SK-N-SH (cell line): ENCODE data around the gene TAS1R3. TPM values are rescaled to one million over a fixed set of nuclear protein-coding genes. Genes with fewer than 3 reads are reported as not detected.
A peak's percentile ranks its signal among the peaks of the same experiment; 100 is the strongest.

Source experiments
- CTCF ChIA-PET: fragments of 300-600, 350-600 bp; formaldehyde crosslinking; extraction: SDS; loops from one replicate; lab custom pipeline; 2021; lab: Yijun Ruan, JAX
- POLR2A ChIA-PET: fragments of 350-600 bp; sonication (Branson Sonifier 250); formaldehyde crosslinking; extraction: SDS; loops from one replicate; lab custom pipeline; 2020; ENCODE audit warnings: antibody characterized with exemption, inconsistent platforms; lab: Yijun Ruan, JAX
- DNase-seq: peaks from one replicate; pipeline ENCODE4 v3.0.0; 2012
- H2AFZ ChIP-seq: fragments of 200-600 bp; sonication (generic); 2 replicates; pipeline ENCODE4 v1.8.1; 2016; ENCODE audit warnings: antibody characterized with exemption, mild to moderate bottlenecking, low read depth
- H3F3A ChIP-seq: fragments of 200-600 bp; sonication (generic); replicated peaks from 2 replicates; pipeline ENCODE3; 2016; ENCODE audit warnings: antibody characterized with exemption, mild to moderate bottlenecking; ENCODE audit not compliant: insufficient read depth
- H3K27ac ChIP-seq, 2 experiments: fragments of 200-500 bp in 1 of 2; fragments of 200-600 bp in 1 of 2; sonication (Bioruptor generic) in 1 of 2; sonication (generic), shearing (Covaris generic) in 1 of 2; 2 replicates each; pipeline versions ENCODE4 v1.5.1 to v1.6.1; 2014 to 2016; ENCODE audit warnings: low read depth in 2 of 2, inconsistent platforms in 1 of 2, low read length in 1 of 2, mild to moderate bottlenecking in 1 of 2, mixed read lengths in 1 of 2
- H3K27me3 ChIP-seq: fragments of 200-600 bp; sonication (generic), shearing (Covaris generic); 2 replicates; pipeline ENCODE4 v1.6.1; 2016; ENCODE audit warnings: mixed run types; ENCODE audit not compliant: insufficient read depth
- H3K36me3 ChIP-seq, 2 experiments: fragments of 200-500 bp in 1 of 2; fragments of 200-600 bp in 1 of 2; sonication (Bioruptor generic) in 1 of 2; sonication (generic) in 1 of 2; replicated peaks in 1 of 2; 2 replicates each; pipeline versions ENCODE3 to v1.5.1; 2014 to 2016; ENCODE audit warnings: low read length in 1 of 2, mild to moderate bottlenecking in 1 of 2; ENCODE audit not compliant: insufficient read depth in 2 of 2, control insufficient read depth in 1 of 2
- H3K4me1 ChIP-seq, 2 experiments: fragments of 200-500 bp in 1 of 2; fragments of 200-600 bp in 1 of 2; sonication (Bioruptor generic) in 1 of 2; sonication (generic), shearing (Covaris generic) in 1 of 2; 2 replicates each; pipeline versions ENCODE4 v1.5.1 to v1.6.1; 2014 to 2016; ENCODE audit warnings: low read depth in 1 of 2, low read length in 1 of 2, mixed run types in 1 of 2; ENCODE audit not compliant: insufficient read depth in 2 of 2, control insufficient read depth in 1 of 2
- H3K4me2 ChIP-seq: fragments of 200-600 bp; sonication (generic), shearing (Covaris generic); 2 replicates; pipeline ENCODE4 v1.6.1; 2017; ENCODE audit warnings: mixed run types
- H3K4me3 ChIP-seq, 2 experiments: fragments of 200-500 bp in 1 of 2; fragments of 200-600 bp in 1 of 2; sonication (Bioruptor generic) in 1 of 2; sonication (generic), shearing (Covaris generic) in 1 of 2; 2 replicates each; pipeline versions ENCODE4 v1.5.1 to v1.8.1; 2014 to 2016; ENCODE audit warnings: low read depth in 2 of 2, inconsistent platforms in 1 of 2, low read length in 1 of 2, mild to moderate bottlenecking in 1 of 2, mixed read lengths in 1 of 2, moderate library complexity in 1 of 2
- H3K79me2 ChIP-seq: fragments of 200-600 bp; sonication (generic); 2 replicates; pipeline ENCODE4 v1.8.1; 2017; ENCODE audit warnings: mild to moderate bottlenecking; ENCODE audit not compliant: insufficient read depth
- H3K9ac ChIP-seq: fragments of 200-600 bp; sonication (generic); 2 replicates; pipeline ENCODE4 v1.6.1; 2017; ENCODE audit warnings: mixed run types
- H3K9me2 ChIP-seq: fragments of 200-600 bp; sonication (generic); 2 replicates; pipeline ENCODE4 v1.6.1; 2017; ENCODE audit warnings: mixed run types
- H3K9me3 ChIP-seq: fragments of 200-600 bp; sonication (generic); 2 replicates; pipeline ENCODE4 v1.6.1; 2017; ENCODE audit warnings: mixed run types, mild to moderate bottlenecking, moderate library complexity
- H4K20me1 ChIP-seq: fragments of 200-600 bp; sonication (generic); 2 replicates; pipeline ENCODE4 v1.6.1; 2017; ENCODE audit warnings: mild to moderate bottlenecking, mixed run types; ENCODE audit not compliant: insufficient read depth
- ELF1 ChIP-seq: IDR thresholded peaks from 2 replicates; pipeline ENCODE4 v1.4.0; 2012
- EZH2phosphoT487 ChIP-seq: fragments of 200-600 bp; sonication (generic); IDR thresholded peaks from 2 replicates; pipeline ENCODE4 v1.6.1; 2017; ENCODE audit warnings: low read depth, mixed run types, mild to moderate bottlenecking, antibody characterized with exemption, moderate library complexity, borderline replicate concordance
- FOSL2 ChIP-seq: IDR thresholded peaks from 2 replicates; pipeline ENCODE4 v1.4.0; 2012; ENCODE audit warnings: low read depth, mild to moderate bottlenecking, moderate library complexity, borderline replicate concordance
- FOXJ3 ChIP-seq: sonication (generic); formaldehyde crosslinking; IDR thresholded peaks from 2 replicates; pipeline ENCODE4 v1.5.1; 2020; ENCODE audit warnings: mild to moderate bottlenecking, missing genetic modification reagents
- FOXM1 ChIP-seq: IDR thresholded peaks from 2 replicates; pipeline ENCODE4 v1.4.0; 2012; ENCODE audit warnings: low read depth, mild to moderate bottlenecking
- GABPA ChIP-seq: IDR thresholded peaks from 2 replicates; pipeline ENCODE4 v1.4.0; 2012; ENCODE audit warnings: low read depth, mild to moderate bottlenecking
- JUND ChIP-seq: IDR thresholded peaks from 2 replicates; pipeline ENCODE4 v1.4.0; 2012
- MAX ChIP-seq: IDR thresholded peaks from 2 replicates; pipeline ENCODE4 v1.4.0; 2012; ENCODE audit warnings: low read depth
- MEF2A ChIP-seq: IDR thresholded peaks from 2 replicates; pipeline ENCODE4 v1.4.0; 2012; ENCODE audit warnings: low read depth, borderline replicate concordance
- MXI1 ChIP-seq: IDR thresholded peaks from 2 replicates; pipeline ENCODE4 v1.6.1; 2012; ENCODE audit warnings: mild to moderate bottlenecking, low read depth, low read length, improper control_type of control experiment
- NFIC ChIP-seq: IDR thresholded peaks from 2 replicates; pipeline ENCODE4 v1.4.0; 2012; ENCODE audit warnings: borderline replicate concordance
- NRF1 ChIP-seq: IDR thresholded peaks from 2 replicates; pipeline ENCODE4 v1.6.1; 2012; ENCODE audit warnings: low read depth, mild to moderate bottlenecking, low read length
- PBX3 ChIP-seq: IDR thresholded peaks from 2 replicates; pipeline ENCODE4; 2012
- POLR2AphosphoS5 ChIP-seq: IDR thresholded peaks from 2 replicates; pipeline ENCODE4 v1.6.1; 2012; ENCODE audit warnings: low read depth, low read length
- RAD21 ChIP-seq: IDR thresholded peaks from 2 replicates; pipeline ENCODE4 v1.6.1; 2012; ENCODE audit warnings: mild to moderate bottlenecking, low read length
- RXRA ChIP-seq: IDR thresholded peaks from 2 replicates; pipeline ENCODE4 v1.4.0; 2012; ENCODE audit warnings: low read depth, mild to moderate bottlenecking, borderline replicate concordance
- SIN3A ChIP-seq: IDR thresholded peaks from 2 replicates; pipeline ENCODE4 v1.6.1; 2012; ENCODE audit warnings: low read depth, mild to moderate bottlenecking, low read length, moderate library complexity, borderline replicate concordance
- SMC3 ChIP-seq: IDR thresholded peaks from 2 replicates; pipeline ENCODE4 v1.6.1; 2012; ENCODE audit warnings: low read depth, low read length, improper control_type of control experiment
- TAF1 ChIP-seq: IDR thresholded peaks from 2 replicates; pipeline ENCODE4 v1.6.1; 2012; ENCODE audit warnings: low read depth, mild to moderate bottlenecking, low read length, moderate library complexity, borderline replicate concordance
- TEAD4 ChIP-seq: IDR thresholded peaks from 2 replicates; pipeline ENCODE4 v1.4.0; 2012; ENCODE audit warnings: mild to moderate bottlenecking, borderline replicate concordance; ENCODE audit not compliant: insufficient read depth
- YY1 ChIP-seq: IDR thresholded peaks from 2 replicates; pipeline ENCODE4 v1.4.0; 2012; ENCODE audit warnings: low read depth, mild to moderate bottlenecking
- WGBS: methylation state at CpG from one replicate; pipeline ENCODE4 v1.1.6; 2017; ENCODE audit warnings: low lambda C conversion rate; 5-methylcytosine and 5-hydroxymethylcytosine counted together
- polyA plus RNA-seq, 3 experiments: library from polyadenylated mRNA; depleted of rRNA; stranded (reverse); fragments of >200 nt; gene quantifications; 2 replicates each; pipeline ENCODE4 v1.2.3, GENCODE V29; 2012
- TF ChIP-seq, protein P1 (sequence below): fragments of 200-600 bp; sonication (generic); IDR thresholded peaks from 2 replicates; pipeline ENCODE4 v1.6.1; 2017; ENCODE audit warnings: antibody characterized with exemption, mild to moderate bottlenecking, moderate library complexity
- TF ChIP-seq, protein P2 (sequence below): fragments of 150-350 bp; IDR thresholded peaks from 2 replicates; pipeline ENCODE4 v1.6.1; 2017; ENCODE audit warnings: antibody characterized with exemption, low read length, low read depth, borderline replicate concordance

Gene TAS1R3
- polyA plus RNA-seq, 1 of the 3 experiments (the other 2 are of a cell fraction): 0.08 TPM

DNA sequence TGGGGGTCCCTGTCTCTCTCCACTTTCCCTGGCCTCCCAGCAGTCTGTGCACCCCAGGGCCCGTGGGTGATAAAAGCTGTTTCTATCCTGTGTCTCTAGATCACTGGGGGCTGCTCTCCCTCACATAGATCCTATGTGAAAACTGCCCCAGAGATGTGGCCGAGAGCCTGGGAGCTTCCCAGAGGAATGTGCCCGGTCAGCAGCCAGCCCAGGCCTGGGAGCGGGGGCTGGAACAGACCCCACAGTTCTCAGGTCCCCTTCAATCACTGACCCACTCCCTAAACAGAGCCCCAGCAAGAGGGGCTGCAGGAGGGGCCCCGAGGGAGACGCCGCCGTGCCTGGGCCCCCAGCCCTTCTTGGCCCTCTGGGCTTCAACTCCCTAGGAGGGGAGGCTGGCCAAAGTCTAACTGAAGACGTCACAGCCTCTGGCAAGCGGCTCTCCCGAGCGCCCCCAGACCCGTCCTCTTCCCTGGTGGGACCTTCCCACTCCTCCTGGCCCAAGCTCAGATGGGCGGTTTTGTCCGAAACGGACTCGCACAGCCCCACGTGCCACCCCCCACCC, 26.9 kb downstream of the TAS1R3 start:
- no peak overlapping the region for H3K4me3 ChIP-seq
- TF ChIP-seq FOXM1 (no peak), JUND (no peak), NFIC (no peak), GABPA (no peak), TAF1 (no peak), RAD21 (no peak), SMC3 (no peak), MXI1 (no peak), FOSL2 (no peak), POLR2AphosphoS5 (no peak), RXRA (no peak), EZH2phosphoT487 (no peak)
- TF ChIP-seq, protein P1, sequence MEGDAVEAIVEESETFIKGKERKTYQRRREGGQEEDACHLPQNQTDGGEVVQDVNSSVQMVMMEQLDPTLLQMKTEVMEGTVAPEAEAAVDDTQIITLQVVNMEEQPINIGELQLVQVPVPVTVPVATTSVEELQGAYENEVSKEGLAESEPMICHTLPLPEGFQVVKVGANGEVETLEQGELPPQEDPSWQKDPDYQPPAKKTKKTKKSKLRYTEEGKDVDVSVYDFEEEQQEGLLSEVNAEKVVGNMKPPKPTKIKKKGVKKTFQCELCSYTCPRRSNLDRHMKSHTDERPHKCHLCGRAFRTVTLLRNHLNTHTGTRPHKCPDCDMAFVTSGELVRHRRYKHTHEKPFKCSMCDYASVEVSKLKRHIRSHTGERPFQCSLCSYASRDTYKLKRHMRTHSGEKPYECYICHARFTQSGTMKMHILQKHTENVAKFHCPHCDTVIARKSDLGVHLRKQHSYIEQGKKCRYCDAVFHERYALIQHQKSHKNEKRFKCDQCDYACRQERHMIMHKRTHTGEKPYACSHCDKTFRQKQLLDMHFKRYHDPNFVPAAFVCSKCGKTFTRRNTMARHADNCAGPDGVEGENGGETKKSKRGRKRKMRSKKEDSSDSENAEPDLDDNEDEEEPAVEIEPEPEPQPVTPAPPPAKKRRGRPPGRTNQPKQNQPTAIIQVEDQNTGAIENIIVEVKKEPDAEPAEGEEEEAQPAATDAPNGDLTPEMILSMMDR: no peak
- H3K27me3 ChIP-seq: no peaks in the 10 kb centered on the region
- WGBS: 73% methylated on average over 5 of the region's 18 CpGs
- DNase-seq: no peak
- CTCF ChIA-PET: interaction anchor here (3.6 kb wide), 1 partner anchor 13 kb away, joined by 37 read pairs; no protein-coding TSS in a partner anchor
- no peaks in the 10 kb centered on the region for H4K20me1 ChIP-seq
- no peaks in the 10 kb centered on the region for H3K79me2 ChIP-seq
- no peaks in the 10 kb centered on the region for H3K36me3 ChIP-seq
- no peak overlapping the region for H2AFZ ChIP-seq
- POLR2A ChIA-PET: no interaction called here
- no peaks in the 10 kb centered on the region for H3K9me3 ChIP-seq
- H3K4me1 ChIP-seq: peaks cover 20 to 59% of the 10 kb centered on the region in 2 experiments; a peak in 3 of 4 replicates
- H3K27ac ChIP-seq: peak overlapping the region in 1 of 2 experiments; percentile 98; a peak in 2 of 4 replicates
- H3K9ac ChIP-seq: no peak overlapping the region
- no peak overlapping the region for H3K4me2 ChIP-seq
- peaks cover 7% of the 10 kb centered on the region for H3F3A ChIP-seq
- no peaks in the 10 kb centered on the region for H3K9me2 ChIP-seq

DNA sequence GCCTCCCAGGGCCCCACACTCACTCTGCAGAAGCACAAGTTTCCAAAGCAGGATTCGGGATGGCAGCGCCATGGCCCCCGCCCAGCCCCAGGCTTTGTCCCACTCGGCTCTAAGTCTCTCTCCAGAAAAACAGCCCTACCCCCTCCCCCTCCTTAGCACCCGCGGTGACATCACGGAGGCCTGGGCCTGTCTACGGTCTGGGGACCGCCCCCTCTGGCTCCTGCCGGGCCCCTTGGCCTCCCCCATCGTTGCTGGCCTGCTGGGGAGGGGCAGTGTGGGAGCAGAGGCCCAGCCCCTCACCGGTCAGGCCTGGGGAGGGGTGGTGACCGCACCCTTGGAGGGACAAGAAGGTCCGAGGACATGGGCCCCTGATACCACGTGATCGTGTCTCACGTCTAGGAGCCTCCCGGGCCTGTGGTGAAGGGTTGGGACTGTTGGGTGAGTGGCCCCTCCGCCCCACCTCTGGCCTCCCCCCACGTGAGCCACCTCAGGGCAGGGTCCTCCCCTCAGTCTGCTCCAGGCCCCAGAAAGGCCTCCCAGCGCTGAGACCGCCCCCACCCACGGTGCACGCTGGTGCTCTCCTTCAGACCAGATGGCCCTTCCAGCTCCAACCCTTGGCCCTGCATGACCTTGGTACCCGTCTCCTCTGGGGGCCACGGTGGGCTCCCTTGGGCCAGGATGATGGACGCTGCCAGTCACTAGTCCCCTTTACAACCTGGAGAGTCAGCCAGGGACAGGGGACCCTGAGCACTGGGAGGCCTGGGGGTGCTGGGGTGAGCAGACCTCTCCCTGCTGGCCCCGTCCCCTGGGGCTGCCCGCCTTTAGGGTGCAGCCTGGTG, 27.6 kb downstream of the TAS1R3 start, which contains the start of gene MXRA8:
TSS of gene MXRA8 (minus strand) at position 123 of the 839 bp plus-strand sequence. CDS start at position 72, 51 bp downstream.
- Histone ChIP-seq H3K9me2 (no peaks in the 10 kb centered on the region), H3K4me2 (peak within 1 kb of the TSS; percentile 70; the same call in 1 of the 2 replicates), H3K9ac (peak within 1 kb of the TSS; percentile 67; the same call in 1 of the 2 replicates), H3K4me3 (no peak within 1 kb of the TSS), H3K4me1 (peaks cover 20 to 52% of the 10 kb centered on the region in 2 experiments; a peak in 3 of 4 replicates), H3K36me3 (no peaks in the 10 kb centered on the region), H3K79me2 (no peaks in the 10 kb centered on the region), H2AFZ (0 out of 2 replicates have a peak within 1 kb of the TSS, but pooled peaks have one; percentile 41), H3F3A (peaks cover 7% of the 10 kb centered on the region), H3K27me3 (no peaks in the 10 kb centered on the region), H4K20me1 (no peaks in the 10 kb centered on the region), H3K9me3 (no peaks in the 10 kb centered on the region), H3K27ac (peak within 1 kb of the TSS; percentile 88 to 98)
- ChIA-PET POLR2A (interaction anchor here (1.0 to 1.6 kb wide), 2 partner anchors 11 to 17 kb away, joined by 3 to 6 read pairs; partner anchors contain the start of gene AURKAIP1), CTCF (interaction anchor here (0.8 to 3.6 kb wide), 2 partner anchors 12 kb away, joined by 4 to 37 read pairs; no protein-coding TSS in a partner anchor)
- no peak for DNase-seq
- 86% methylated on average over 25 of the region's 29 CpGs for WGBS
- TF ChIP-seq RXRA (no peak), NFIC (no peak), MEF2A (no peak), NRF1 (no peak), PBX3 (no peak), YY1 (no peak), TEAD4 (no peak), SIN3A (no peak), FOXJ3 (CRISPR knock-in tag) (no peak), ELF1 (no peak), GABPA (no peak), MAX (no peak), FOSL2 (no peak), MXI1 (no peak)
- TF ChIP-seq, protein P2, sequence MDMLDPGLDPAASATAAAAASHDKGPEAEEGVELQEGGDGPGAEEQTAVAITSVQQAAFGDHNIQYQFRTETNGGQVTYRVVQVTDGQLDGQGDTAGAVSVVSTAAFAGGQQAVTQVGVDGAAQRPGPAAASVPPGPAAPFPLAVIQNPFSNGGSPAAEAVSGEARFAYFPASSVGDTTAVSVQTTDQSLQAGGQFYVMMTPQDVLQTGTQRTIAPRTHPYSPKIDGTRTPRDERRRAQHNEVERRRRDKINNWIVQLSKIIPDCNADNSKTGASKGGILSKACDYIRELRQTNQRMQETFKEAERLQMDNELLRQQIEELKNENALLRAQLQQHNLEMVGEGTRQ: no peak
